ENCODE results near the gene KRT38. TPM values are rescaled to one million over a fixed set of nuclear protein-coding genes. Genes with fewer than 3 reads are reported as not detected.
"Not testable (repeated sequence)": the region's sequence is repeated elsewhere in the genome, so short reads cannot be mapped to it uniquely, and the experiment has no call there.

The KRT38 gene
- total RNA-seq, 1 donor from 2014 or later, result not detected

GRCh38 chr17:41462705-41463104, 21.9 kb upstream of the KRT38 start:
- DNase-seq (ENCODE audit: low read depth), result no peak

DNA sequence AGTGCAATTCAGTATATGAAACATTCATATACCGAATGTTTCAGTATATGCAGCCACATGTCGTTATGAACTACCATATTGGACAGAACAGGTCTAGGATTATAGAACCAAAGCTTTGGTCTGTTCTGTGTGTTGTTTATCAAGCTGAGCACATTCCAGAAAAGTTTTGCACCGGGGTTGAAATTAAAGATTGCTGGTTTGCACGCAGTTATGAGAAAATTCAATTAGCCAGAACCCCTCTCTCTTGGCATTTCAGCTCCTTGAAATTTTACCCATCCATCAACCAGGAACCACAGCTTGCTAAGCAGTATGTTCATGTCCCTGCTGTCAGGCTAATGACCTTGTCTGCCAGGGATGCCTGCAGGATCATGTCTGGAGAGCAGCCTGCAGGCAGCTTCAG, 16.9 kb upstream of the KRT38 start:
- no peak for DNase-seq (ENCODE audit: low read depth)

DNA sequence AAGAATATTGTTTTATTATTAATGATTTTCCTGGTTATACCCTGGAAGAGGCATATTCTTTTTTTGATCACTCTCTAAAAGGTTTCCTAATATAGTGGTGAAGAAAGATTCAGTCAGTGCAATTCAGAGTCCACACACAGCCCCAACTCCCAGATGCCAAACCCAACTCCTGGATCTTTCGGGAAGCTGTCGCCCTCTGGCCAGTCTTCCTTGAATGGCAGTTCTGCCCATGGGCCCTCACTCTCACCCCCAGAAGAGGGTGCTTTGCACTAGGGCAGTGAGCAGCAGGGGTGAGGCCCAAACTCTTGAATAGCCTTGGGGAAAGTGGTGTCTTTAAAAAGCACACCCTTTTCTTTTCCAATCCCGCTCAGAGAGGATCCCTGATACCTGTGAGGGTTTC, 15.4 kb upstream of the KRT38 start:
- DNase-seq (ENCODE audit: low read depth), result no peak

GRCh38 chr17:41455236-41455635, 14.5 kb upstream of the KRT38 start:
- DNase-seq (ENCODE audit: low read depth), result no peak

- no peak for DNase-seq (ENCODE audit: low read depth)
Measured at GRCh38 chr17:41453066-41453465, 12.3 kb upstream of the KRT38 start.

DNA sequence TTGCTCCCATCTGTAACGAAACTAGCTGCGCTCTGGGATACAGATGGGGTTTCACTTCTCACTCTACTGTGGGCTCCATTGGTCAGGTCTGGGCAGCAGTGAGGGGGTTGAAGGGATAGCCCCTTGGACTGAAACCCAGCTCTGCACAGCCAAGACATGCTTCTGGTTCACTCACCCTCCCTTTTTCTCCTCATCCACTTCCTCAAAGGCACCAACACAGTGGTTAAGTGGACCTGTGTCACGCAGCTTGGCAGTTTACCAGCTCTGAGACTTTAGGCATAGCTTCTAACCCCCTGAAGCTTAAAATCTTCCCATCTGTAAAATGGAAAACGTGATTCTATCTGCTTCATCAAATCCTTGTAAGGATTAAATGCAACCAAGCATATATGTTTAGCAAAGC, 11.5 kb upstream of the KRT38 start:
- DNase-seq (ENCODE audit: low read depth), result no peak

- DNase-seq (ENCODE audit: low read depth), result no peak
Measured at GRCh38 chr17:41451154-41451728, 10.5 kb upstream of the KRT38 start.

- no peak for DNase-seq (ENCODE audit: low read depth)
Measured at GRCh38 chr17:41449008-41449407, 8.2 kb upstream of the KRT38 start.

DNA sequence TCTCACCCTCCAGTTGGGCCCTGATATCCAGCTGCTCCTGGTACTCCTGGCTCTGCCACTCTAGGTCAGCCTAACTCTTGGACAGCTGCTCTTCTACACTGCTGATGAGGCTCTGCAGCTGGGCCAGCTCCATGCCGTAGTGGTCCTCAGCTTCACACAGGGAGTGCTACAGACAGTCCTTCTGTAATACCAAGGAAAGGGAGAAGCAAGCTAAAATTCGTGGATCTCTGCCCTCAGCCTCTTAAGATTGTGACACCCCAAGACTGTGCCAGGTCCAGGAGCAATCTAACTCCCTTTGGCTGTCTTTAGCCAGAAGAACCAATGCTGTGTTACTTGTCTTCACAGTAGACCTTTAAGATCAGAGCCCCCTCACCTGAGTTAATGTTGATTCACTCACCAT, 7.7 kb upstream of the KRT38 start:
- DNase-seq (ENCODE audit: low read depth), result peak; percentile 32

- DNase-seq (ENCODE audit: low read depth), result no peak
Measured at GRCh38 chr17:41446806-41447205, 6.0 kb upstream of the KRT38 start.

GRCh38 chr17:41444640-41445039, 3.9 kb upstream of the KRT38 start:
- no peak for DNase-seq (ENCODE audit: low read depth)

DNA sequence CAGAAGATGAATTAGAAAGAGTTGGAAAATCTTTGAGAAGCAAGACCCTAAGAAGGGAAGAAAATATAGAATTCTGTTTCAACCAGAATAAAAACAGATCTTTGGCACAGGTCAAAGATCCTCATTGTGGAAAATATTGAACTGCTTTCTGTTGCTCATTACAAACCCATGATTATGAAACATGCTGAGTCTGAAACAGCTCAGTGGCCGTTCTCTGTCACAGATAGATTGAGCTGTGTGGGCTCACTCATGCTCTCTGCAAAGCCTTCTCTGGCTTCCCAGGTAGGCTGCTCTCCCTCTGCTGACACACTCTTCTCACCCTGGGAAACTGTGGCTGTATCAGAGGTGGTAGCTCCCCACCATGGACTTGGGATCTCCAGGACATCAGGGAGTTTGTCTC, 3.4 kb upstream of the KRT38 start:
- DNase-seq (ENCODE audit: low read depth), result no peak

- no peak for DNase-seq (ENCODE audit: low read depth)
Measured at GRCh38 chr17:41442739-41443138, 2.0 kb upstream of the KRT38 start.

DNA sequence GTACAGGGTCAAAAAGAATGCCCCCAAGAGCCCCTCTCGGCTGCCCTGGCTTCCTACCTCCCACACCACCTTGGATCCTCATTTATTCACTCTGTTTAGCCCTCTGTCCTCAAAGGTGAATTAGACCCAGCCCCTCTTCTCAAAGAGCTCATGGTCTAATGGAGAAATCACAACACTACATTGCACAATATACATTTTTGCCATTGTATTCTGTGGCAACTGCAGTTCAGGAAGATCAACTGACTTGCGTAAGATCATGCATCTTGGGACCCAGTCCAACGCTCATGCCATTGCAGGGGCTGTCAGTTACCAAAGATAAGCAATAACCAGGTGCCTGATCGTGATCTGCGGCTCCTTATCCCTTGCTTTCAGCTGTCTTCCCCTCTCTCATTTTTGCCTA, 1.4 kb downstream of the KRT38 start:
- no peak for DNase-seq (ENCODE audit: low read depth)

GRCh38 chr17:41437769-41438168, 3.0 kb downstream of the KRT38 start:
- DNase-seq (ENCODE audit: low read depth), result no peak

GRCh38 chr17:41437254-41437653, 3.5 kb downstream of the KRT38 start:
- DNase-seq (ENCODE audit: low read depth), result no peak

- DNase-seq (ENCODE audit: low read depth), result no peak
Measured at GRCh38 chr17:41434415-41434814, 6.4 kb downstream of the KRT38 start.

DNA sequence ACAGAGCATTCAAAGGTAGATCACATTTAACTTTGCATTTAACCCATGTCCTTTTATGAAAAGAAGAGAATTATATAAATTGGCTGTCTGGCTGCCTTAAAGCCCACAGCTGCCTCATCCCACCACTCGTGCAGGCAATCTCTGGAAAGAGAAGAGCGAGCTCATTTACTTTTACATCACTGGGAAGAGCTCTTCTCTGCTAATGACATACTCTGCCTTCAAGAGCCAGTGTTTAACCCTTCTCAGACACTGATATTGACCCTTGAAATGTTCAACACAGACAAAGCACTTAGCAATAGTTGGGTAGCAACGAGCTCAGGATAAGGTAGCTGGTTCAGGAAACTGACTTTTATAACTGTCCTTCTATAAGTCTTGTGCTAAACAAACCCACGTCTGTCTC, 6.8 kb downstream of the KRT38 start:
- no peak for DNase-seq (ENCODE audit: low read depth)

- DNase-seq (ENCODE audit: low read depth), result no peak
Measured at GRCh38 chr17:41433586-41433985, 7.2 kb downstream of the KRT38 start.

GRCh38 chr17:41430376-41430775, 10.4 kb downstream of the KRT38 start:
- not testable (repeated sequence) for DNase-seq (ENCODE audit: low read depth)

GRCh38 chr17:41429667-41430066, 11.1 kb downstream of the KRT38 start:
- DNase-seq (ENCODE audit: low read depth), result no peak

GRCh38 chr17:41428591-41429291, 12.0 kb downstream of the KRT38 start:
- DNase-seq (ENCODE audit: low read depth), result peak; percentile 47

- no peak for DNase-seq (ENCODE audit: low read depth)
Measured at GRCh38 chr17:41424111-41424635, 16.6 kb downstream of the KRT38 start, which contains the start of gene KRT37. Gene KRT37 (minus strand): TSS chr17:41424585. CDS start chr17:41424523, 62 bp downstream.

All from myocyte (in vitro differentiated cells).